IMR-90 (cell line): ENCODE results near the gene RAD51AP1.

Experiments used
- BHLHE40 ChIP-seq: fragments of 150-350 bp; IDR thresholded peaks from 2 replicates; pipeline ENCODE4 v1.6.1; 2016; ENCODE audit warnings: mild to moderate bottlenecking, low read depth, low read length
- CEBPB ChIP-seq: IDR thresholded peaks from 2 replicates; pipeline ENCODE4 v1.6.1; 2012; ENCODE audit warnings: low read depth, low read length, improper control_type of control experiment
- CHD1 ChIP-seq: IDR thresholded peaks from 2 replicates; pipeline ENCODE4 v1.6.1; 2012; ENCODE audit warnings: low read depth, low read length, improper control_type of control experiment
- CTCF ChIP-seq: conservative IDR thresholded peaks from 2 replicates; pipeline ENCODE4 v1.5.1; 2012; ENCODE audit warnings: mild to moderate bottlenecking, low read depth, low read length, improper control_type of control experiment
- ELK1 ChIP-seq: fragments of 150-350 bp; IDR thresholded peaks from 2 replicates; pipeline ENCODE4 v1.6.1; 2016; ENCODE audit warnings: low read depth, mild to moderate bottlenecking, low read length, moderate library complexity, borderline replicate concordance
- FOS ChIP-seq: fragments of 150-350 bp; IDR thresholded peaks from 2 replicates; pipeline ENCODE4 v1.6.1; 2016; ENCODE audit warnings: low read depth, low read length
- MAZ ChIP-seq: IDR thresholded peaks from 2 replicates; pipeline ENCODE4 v1.6.1; 2012; ENCODE audit warnings: low read depth, mild to moderate bottlenecking, low read length, improper control_type of control experiment, moderate library complexity, borderline replicate concordance
- POLR2A ChIP-seq: IDR thresholded peaks from 2 replicates; pipeline ENCODE4 v1.6.1; 2012; ENCODE audit warnings: mild to moderate bottlenecking, low read depth, low read length
- RAD21 ChIP-seq: IDR thresholded peaks from 2 replicates; pipeline ENCODE4 v1.6.1; 2012; ENCODE audit warnings: low read length, improper control_type of control experiment
- RFX5 ChIP-seq: IDR thresholded peaks from 2 replicates; pipeline ENCODE4 v1.8.0; 2012; ENCODE audit warnings: low read depth, mild to moderate bottlenecking, low read length, moderate library complexity
- SMC3 ChIP-seq: fragments of 150-350 bp; IDR thresholded peaks from 2 replicates; pipeline ENCODE4 v1.6.1; 2016; ENCODE audit warnings: low read depth, mild to moderate bottlenecking, antibody characterized with exemption, low read length, moderate library complexity
- TF ChIP-seq, protein P1 (sequence below): fragments of 150-350 bp; IDR thresholded peaks from 2 replicates; pipeline ENCODE4 v1.6.1; 2017; ENCODE audit warnings: mild to moderate bottlenecking, antibody characterized with exemption, low read length, low read depth

- TF ChIP-seq CTCF: no peak
- TF ChIP-seq POLR2A: no peak
- TF ChIP-seq, protein P1, sequence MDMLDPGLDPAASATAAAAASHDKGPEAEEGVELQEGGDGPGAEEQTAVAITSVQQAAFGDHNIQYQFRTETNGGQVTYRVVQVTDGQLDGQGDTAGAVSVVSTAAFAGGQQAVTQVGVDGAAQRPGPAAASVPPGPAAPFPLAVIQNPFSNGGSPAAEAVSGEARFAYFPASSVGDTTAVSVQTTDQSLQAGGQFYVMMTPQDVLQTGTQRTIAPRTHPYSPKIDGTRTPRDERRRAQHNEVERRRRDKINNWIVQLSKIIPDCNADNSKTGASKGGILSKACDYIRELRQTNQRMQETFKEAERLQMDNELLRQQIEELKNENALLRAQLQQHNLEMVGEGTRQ: no peak
- no peak for TF ChIP-seq CEBPB
- TF ChIP-seq RAD21: no peak
- no peak for TF ChIP-seq MAZ
- no peak for TF ChIP-seq CHD1
- TF ChIP-seq BHLHE40: no peak
- no peak for TF ChIP-seq SMC3
- no peak for TF ChIP-seq ELK1
- no peak for TF ChIP-seq RFX5
- no peak for TF ChIP-seq FOS
Observed at GRCh38 chr12:4569261-4569660, 30.6 kb downstream of the RAD51AP1 start.
